ENCODE measurements around the gene ARMC5. TPM values are rescaled to one million over a fixed set of nuclear protein-coding genes. Genes with fewer than 3 reads are reported as not detected.

The ARMC5 gene
- total and polyA plus RNA-seq, 8 donors: 2.3 to 18.1 (median 4.5) TPM

DNA sequence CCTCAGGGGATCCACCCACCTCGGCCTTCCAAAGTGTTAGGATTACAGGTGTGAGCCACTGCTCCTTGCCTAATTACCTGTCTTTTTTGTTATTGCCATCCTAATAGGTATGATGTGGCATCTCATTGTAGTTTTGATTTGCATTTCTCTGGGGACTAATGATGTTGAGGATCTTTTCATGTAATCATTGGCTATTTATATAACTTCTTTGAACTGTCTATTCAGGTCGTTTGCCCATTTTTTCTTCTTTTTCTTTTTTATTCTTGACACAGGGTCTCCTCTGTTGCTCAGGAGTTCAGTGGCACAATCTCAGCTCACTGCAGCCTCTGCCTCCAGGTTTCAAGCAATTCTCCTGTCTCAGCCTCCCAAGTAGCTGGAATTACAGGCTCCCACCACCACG, 11.3 kb downstream of the ARMC5 start:
- H3K27ac ChIP-seq: no peak overlapping the region
- TF ChIP-seq, protein P1, sequence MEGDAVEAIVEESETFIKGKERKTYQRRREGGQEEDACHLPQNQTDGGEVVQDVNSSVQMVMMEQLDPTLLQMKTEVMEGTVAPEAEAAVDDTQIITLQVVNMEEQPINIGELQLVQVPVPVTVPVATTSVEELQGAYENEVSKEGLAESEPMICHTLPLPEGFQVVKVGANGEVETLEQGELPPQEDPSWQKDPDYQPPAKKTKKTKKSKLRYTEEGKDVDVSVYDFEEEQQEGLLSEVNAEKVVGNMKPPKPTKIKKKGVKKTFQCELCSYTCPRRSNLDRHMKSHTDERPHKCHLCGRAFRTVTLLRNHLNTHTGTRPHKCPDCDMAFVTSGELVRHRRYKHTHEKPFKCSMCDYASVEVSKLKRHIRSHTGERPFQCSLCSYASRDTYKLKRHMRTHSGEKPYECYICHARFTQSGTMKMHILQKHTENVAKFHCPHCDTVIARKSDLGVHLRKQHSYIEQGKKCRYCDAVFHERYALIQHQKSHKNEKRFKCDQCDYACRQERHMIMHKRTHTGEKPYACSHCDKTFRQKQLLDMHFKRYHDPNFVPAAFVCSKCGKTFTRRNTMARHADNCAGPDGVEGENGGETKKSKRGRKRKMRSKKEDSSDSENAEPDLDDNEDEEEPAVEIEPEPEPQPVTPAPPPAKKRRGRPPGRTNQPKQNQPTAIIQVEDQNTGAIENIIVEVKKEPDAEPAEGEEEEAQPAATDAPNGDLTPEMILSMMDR (IDR thresholded peaks at IDR 0.05): no peak
- ATAC-seq: no peak
- intact Hi-C loops (cut with DNase I): no loop called here
- no peak for FAIRE-seq
- H3K27me3 ChIP-seq: no peaks in the 10 kb centered on the region
- no peak overlapping the region for H3K4me3 ChIP-seq
- WGBS, 2 donors: 58 to 69% methylated on average over 3 of the region's 3 CpGs
- DNase-seq: no peak
- H3K9me3 ChIP-seq: no peaks in the 10 kb centered on the region
- H3K4me1 ChIP-seq: peaks cover 0 to 5% (median 0%) of the 10 kb centered on the region in 3 donors
- H3K36me3 ChIP-seq: no peaks in the 10 kb centered on the region

GRCh38 chr16:31471241-31471874, 12.1 kb downstream of the ARMC5 start:
- no peaks in the 10 kb centered on the region for H3K36me3 ChIP-seq
- TF ChIP-seq, protein P1 (IDR thresholded peaks at IDR 0.05): no peak
- no peak for DNase-seq
- no peaks in the 10 kb centered on the region for H3K27me3 ChIP-seq
- peak overlapping the region in 3 of 4 donors; percentile 18 to 50 (median 27) for H3K4me3 ChIP-seq
- H3K27ac ChIP-seq: peak overlapping the region in 2 of 4 donors; percentile 2 to 51
- intact Hi-C loops (cut with DNase I): no loop called here
- ATAC-seq: no peak
- no peak for FAIRE-seq
- no peaks in the 10 kb centered on the region for H3K9me3 ChIP-seq
- WGBS, 2 donors: 48 to 54% methylated on average over 15 of the region's 15 CpGs
- H3K4me1 ChIP-seq: peaks cover 0 to 7% (median 3%) of the 10 kb centered on the region in 3 donors

DNA sequence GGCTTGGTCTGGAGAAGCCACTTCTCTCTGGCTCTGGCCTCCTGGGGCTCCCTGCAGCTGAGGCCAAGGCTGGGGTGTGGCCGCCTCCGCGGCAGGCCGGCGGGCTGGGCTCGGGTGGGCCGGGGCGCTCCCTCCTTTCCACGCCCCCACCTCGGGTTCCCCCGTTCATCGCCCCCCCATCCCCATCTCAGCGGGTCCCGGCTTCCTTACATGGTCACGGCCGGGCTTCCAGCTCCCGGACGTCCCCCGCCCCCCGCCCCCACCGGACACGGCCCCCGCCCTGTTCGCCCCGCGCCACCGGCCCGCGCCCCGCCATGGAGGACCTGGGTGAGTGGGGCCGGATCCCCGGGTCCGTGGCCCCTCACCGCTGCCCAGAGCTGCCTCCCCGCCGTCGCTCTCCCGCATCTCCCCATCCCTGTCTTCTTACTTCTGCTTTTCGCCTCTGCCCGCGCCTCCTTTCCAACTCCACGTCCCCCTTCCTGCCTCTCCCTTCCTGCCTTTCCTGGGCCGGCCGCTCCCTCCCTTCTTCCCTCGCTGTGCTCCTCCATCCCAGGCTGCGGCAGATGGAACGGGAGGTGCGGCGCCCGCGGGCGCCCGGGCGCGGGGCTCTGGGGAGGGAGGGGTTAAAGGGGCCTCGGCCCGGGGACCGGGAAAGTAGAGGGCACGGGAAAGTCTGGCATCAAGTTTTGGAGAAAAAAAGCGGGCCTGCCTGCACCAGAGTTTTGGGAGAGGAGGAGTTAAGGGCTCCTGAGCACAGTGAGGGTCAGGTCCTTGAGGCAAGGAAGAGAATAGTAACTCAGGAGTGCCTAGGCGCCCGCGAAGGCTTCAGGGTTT, 12.8 kb downstream of the ARMC5 start, which contains the start of gene TGFB1I1:
Gene TGFB1I1, plus strand, starts transcription at position 278 of the 834 bp plus-strand sequence. Its CDS starts 37 bp downstream, at position 315.
- H3K4me3 ChIP-seq: peak within 1 kb of the TSS; percentile 12 to 50 (median 22)
- FAIRE-seq (no peak), DNase-seq (no peak), ATAC-seq (peak in 2 of 4 donors; percentile 1 to 6)
- H3K36me3 ChIP-seq: no peaks in the 10 kb centered on the region
- no peaks in the 10 kb centered on the region for H3K27me3 ChIP-seq
- H3K4me1 ChIP-seq: peaks cover 0 to 7% (median 3%) of the 10 kb centered on the region in 3 donors
- TF ChIP-seq, protein P1 (IDR thresholded peaks at IDR 0.05): no peak
- 3% methylated on average over 38 to 62 of the region's 63 CpGs for WGBS, 2 donors
- H3K9me3 ChIP-seq: no peaks in the 10 kb centered on the region
- intact Hi-C loops (cut with DNase I): no loop called here
- H3K27ac ChIP-seq: peak within 1 kb of the TSS in 2 of 4 donors; percentile 50 to 51

DNA sequence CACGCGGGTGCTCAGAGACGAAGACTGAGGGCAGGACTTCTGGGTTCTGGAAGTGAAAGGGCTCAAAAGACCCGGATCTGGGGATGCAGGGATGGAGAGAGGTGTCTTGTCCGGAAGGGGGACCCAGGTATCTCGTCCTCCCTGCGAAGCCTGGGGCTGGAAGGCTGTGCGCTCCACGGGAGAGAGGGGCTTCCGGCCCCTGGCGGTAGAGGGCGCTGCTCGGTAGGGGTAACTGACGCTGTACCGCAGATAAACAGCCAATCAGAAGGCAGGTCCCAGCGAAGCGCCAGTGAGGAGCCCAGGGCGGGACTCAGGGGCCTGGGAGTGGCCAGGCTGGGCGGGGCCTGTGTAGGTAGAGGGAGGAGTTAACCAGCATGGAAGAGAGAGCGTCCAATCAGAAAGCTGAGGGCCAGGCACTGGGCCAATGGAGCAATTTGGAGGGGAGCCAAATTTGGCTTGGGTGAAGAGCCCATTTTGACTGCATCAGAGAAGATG, 13.5 kb downstream of the ARMC5 start:
- Histone ChIP-seq H3K36me3 (no peaks in the 10 kb centered on the region), H3K27me3 (no peaks in the 10 kb centered on the region), H3K4me3 (peak overlapping the region in 3 of 4 donors; percentile 18 to 50 (median 27)), H3K27ac (peak overlapping the region in 2 of 4 donors; percentile 50 to 51), H3K4me1 (peaks cover 0 to 7% (median 3%) of the 10 kb centered on the region in 3 donors), H3K9me3 (no peaks in the 10 kb centered on the region)
- intact Hi-C loops (cut with DNase I): no loop called here
- TF ChIP-seq, protein P1 (IDR thresholded peaks at IDR 0.05): peak in 3 of 4 donors; percentile 24 to 38 (median 31)
- FAIRE-seq (no peak), ATAC-seq (peak; percentile 30 to 55 (median 43)), DNase-seq (peak; percentile 69 to 91 (median 86))
- WGBS, 2 donors: 27 to 36% methylated on average over 20 of the region's 20 CpGs
